GM21390 (cell line): ENCODE data around the gene AP1G1.
A peak's percentile ranks its signal among the peaks of the same experiment; 100 is the strongest.
"Not testable (repeated sequence)": the region's sequence is repeated elsewhere in the genome, so short reads cannot be mapped to it uniquely, and the experiment has no call there.

ENCODE experiments used
- ATAC-seq: cut with Tn5 transposase; IDR thresholded peaks from one replicate; pipeline ENCODE4 v1.9.1; 2021; ENCODE audit not compliant: unreplicated experiment

AP1G1 gene

DNA sequence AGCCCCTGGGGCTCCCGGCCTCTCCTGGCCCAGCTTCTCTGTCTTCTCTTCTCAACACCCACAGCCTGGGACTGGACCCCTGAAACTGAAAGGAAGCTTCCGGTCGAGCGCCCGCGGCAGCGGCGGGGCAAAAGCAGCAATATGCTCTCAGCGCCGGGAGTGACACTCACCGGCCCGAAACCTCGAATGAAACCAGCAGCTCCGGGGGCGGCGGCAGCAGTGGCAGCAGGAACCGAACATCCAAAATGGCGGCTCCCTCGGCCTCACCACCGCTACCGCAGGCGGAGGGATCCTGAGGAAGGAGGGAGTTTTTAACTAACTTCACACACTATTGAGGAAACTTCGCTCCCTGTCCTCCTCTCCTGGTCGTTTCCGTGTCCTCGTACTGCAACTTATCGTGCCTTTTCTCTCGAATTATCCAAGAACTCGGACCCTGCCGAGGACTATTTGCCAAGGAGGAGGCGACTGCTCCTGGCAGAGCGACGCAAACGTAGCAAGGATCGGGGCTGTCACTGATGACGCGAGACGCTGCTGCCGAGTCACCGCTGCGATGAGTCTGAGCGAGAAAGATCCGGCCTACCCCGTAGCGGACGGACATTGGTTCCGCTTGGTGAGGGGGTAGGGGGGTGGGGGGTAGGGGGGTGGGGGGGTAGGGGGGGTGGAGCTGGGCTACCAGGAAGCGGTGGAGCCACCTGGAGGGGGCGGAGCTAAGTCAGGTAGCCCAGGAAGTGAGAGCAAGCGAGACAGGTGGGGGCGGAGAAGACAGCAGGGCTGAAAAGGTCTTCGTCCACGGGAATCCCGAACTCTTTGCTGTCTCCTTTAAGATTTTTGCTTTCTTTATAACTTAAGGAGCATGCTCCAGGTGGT is at the start of gene AP1G1:
AP1G1 (minus strand) TSS at position 242 of the 867 bp plus-strand sequence. CDS start 19,355 bp downstream, outside the sequence.
- peak; percentile 73 for ATAC-seq

DNA sequence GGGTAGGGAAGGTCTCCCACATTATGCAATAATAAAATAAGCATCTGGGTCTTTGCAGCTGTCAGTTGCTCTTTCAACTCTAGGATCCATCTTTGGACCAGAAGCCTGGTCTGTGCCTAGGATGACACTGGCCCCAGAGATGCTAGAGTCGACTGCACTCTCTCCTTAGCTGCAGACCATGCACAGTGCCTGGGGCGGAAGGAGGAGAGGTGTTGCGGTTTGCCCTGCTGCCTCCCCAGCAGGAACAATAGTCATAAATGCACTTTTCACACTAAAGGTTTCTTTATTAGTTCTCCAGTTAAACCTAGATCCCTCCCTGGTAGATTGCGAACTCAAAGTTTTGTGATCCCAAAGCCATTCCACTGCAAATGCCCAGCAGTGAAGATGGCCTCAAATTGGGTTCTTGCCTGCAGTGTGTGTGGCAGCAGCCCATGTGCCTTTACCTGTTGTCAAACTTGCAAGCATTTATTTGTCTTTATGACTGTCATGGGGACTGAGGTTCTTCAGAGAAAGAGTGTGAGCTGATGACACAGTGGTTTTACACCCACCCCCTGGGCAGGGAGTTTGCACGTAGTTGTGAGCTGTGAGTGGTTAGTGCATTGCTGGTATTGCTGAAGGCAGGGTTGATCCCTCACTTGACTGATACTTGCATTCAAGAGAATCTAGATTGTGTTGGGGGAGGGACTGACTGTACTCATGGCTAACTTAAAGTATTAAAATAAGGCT is 47.5 kb upstream of the AP1G1 start:
- no peak for ATAC-seq

DNA sequence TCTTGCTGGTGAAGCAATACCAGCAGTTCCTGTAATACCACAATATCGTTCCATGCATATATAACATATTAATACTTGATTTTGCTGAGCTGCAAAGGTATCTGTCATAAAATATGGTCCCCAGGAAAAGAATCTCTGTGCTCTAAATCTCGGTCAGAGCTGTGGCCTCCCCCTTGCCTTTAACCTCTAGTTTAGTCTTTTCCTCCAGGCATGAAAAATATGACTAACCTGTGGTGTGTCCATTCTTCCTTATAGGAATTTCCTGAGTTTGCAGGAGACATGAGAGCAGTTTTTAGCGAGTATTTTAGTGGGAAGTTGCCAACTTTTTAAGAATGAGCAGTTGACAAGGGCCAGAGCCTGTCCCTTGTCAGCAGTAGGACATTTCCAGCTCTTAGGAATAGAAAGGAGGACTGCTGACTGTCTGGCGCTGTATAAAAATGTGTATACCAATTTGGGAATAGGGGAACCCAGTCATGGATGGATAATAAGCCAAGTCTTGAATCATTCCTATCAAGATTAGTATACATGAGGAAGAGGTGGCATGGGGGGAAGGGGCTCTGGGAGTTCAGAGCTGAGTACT is 45.8 kb upstream of the AP1G1 start:
- ATAC-seq = no peak

DNA sequence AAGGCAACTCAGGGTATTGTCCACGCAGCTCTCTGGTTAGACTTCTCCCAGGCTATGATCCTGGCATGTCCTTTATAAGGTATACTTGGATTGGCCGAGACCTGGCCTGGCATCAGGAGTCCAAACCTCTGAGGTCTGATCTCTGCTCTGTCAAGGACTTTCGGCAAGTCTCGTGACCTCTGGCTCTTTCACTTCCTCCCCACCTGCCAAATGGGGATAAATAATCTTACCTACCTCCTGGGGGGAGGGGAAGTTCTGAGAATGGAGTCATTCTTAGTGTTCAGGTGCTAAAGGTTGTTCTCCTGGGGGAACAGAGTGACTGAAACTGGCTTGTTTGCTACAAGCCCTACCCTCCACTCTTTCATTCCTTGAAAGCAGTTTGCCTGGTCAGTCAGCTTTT is 44.8 kb upstream of the AP1G1 start:
- peak; percentile 71 for ATAC-seq

DNA sequence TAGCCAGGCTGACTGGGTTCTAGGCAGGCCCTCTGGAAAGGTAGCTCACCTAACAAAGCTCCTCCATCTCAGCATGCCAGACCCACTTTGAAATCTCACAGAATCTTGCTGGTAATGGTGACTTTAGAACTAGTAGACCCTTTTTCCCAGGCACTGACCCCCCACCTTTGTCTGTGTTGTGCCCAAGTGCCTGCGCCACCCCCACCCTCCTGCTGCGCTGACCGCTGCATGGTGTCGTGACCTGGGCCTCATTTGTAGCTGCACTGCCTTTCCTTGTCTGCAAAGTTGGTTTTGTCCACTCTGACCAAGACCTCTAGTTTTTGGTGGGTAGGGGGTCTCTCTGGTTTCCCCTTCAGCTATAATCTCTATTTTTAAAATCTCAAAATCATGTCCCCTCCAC is 43.9 kb upstream of the AP1G1 start:
- ATAC-seq = no peak

DNA sequence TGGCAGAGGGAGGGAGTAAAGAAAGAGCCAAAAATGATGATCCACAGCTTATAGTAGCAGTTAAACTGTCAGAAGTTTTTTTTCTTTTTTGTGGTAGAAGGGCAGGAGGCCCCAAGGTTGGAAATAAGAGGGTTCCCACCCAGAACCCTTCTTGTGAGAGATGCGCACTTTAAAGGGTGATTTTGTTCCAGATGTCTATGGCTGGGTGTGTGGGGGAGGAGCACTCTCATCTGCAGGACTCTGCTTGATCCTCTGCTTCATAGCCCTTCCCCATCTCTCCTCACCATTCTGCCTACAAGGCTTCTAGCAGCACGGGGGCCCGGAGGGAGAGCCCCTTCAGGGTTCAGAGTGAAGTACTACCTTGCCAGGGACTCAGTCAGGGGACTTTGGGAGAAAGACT is 43.5 kb upstream of the AP1G1 start:
- no peak for ATAC-seq

DNA sequence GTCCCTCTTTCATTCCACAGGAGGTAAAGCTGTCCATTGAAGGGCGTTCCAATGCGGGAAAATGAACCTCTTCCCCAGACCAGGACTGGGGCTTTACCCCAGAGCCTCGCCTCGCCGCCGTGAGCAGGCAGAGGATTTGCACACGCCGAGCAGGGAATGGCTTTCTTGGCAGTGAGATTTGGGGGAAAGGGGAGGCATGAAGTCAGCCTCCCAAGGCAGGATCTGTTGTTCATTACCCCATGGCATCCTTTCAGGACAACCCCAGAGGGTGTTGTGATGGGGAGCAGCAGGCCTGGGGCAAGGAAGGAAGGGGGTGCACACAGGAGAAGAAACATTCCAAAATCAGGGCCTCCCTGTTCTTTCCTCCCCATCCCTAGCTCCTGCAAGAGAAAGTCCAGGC is 43.1 kb upstream of the AP1G1 start:
- ATAC-seq = no peak

DNA sequence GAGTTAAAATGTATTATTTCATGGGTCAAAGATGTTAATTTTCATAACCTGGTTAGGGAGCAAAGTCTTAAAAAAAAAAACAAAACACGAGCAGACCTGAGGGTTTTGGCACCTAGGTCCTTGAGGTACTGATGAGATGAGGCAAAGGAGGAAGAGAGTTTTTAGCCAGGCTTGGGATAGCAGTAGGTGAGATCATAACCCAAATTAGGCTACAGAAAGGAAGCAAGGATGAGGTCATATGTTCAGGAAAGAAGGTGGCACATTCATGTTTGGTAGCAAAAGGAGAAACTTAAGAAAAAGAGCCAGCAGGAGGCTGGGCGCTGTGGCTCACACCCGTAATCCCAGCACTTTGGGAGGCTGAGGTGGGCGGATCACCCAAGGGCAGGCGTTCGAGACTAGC is 40.0 kb upstream of the AP1G1 start:
- ATAC-seq = no peak

DNA sequence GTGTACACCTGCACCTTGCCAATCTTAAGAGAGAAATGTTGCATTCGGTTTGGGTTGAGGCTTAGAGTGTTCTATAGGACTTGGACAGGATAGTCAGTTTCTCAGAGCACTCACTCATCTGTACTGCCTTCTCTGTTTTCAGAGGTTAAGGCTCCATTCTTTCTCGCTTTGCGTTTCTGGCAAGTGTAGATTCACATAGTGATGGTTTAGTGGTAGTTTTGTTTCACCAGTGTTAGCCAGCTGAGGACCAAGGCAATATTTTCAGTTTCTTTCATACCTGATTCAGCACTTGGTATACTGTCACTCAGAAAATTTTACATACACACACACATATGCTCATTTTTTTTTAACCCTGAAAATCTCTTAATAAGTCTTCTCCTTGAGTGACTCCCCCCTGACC is 38.5 kb upstream of the AP1G1 start:
- ATAC-seq = no peak

DNA sequence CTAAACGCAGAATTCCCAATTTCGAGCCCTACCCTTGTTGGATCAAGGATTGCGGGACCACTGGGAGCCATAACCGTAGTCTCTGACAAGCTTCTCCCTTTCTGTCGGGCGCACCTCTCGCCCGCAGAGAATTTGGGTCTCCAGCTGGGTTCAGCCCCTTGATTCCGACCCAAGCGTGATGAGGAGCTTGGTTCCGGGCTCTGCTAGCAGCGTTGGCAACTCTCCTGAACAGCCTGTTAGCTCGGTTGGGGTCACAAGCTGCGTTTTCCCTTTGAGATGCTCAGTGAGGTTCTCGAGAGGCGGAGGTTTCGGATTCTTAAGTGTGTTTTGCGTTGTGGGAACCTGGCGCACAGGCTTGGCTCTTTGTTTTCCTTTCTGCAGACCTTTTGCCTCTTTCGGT is 37.8 kb upstream of the AP1G1 start:
- ATAC-seq = no peak

DNA sequence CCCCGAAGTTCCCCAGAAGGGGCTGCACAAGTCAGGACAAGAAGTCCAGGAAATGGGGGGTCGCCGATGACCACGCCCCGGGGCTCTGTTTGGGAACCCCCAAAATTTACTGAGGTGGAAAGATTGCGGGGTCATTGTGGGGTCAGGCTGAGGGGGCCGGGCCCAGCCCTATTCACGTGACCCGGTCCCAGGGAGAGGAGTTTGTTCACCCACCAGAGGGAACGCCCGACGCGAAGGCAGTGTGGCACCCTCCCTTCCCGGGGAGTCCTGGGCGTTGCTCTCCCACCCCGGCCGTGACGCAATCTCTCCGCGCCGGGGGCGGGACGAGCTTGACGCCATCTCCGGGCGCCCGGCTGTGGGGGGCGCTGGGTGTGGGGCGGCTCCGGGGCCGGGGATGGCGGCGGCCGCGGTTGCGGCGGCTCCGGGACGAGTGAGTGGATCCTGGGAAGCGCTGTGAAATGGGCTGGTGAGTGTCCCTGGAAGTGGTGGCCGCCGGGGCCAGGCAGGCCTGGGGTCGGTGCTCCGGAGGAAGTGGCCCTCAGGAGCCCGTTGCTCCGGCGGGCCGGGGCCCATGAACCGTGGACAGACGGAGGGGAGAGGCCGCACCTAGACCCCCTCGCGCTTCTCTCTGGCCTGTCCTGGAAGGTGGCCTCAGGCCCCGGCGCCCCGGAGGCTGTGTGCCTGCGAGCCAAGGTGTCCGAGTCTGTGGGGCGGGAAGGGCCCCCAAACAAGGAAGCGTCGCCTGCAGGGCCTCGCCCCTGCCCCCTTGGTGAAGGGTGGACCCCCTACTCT is 37.2 kb upstream of the AP1G1 start, which contains the start of gene ATXN1L:
ATXN1L (plus strand) TSS at position 338 of the 792 bp plus-strand sequence. CDS start 3,765 bp downstream, outside the sequence.
- peak; percentile 60 for ATAC-seq

DNA sequence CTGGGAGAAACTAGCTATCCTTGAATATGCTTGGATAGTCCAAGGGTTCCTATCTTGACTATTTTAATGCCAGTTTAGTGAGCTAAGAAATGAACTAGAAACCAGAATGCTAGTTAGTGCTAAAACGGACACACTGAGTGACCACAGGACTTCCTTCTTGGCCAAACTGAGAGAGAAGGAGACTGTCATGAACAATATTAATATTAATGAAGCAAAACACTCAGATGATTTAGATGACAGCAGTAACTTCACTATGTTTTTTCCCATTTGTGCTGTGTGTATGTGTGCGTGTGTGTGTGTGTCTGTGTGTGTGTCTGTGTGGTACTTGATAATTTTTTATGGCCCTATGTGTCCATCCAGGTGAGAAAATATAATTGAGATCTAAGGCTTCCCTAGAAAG is 34.9 kb upstream of the AP1G1 start:
- no peak for ATAC-seq

DNA sequence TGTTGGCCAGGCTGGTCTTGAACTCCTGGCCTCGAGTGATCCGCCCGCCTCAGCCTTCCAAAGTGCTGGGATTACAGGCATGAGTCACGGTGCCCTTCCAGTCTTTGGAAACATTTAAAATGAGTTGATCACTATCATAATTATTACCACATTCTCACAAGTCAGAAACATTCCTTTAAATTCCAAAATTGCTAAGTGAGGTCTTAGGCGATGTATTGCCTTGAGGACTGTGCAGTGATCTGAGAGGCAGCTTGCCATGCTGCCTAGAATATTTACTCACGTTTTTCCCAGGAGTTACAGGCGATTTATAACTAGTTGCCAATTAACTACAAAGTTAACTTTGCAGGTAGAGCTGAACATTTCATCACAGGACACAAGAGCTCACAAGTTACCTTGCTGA is 31.4 kb upstream of the AP1G1 start:
- ATAC-seq = no peak

DNA sequence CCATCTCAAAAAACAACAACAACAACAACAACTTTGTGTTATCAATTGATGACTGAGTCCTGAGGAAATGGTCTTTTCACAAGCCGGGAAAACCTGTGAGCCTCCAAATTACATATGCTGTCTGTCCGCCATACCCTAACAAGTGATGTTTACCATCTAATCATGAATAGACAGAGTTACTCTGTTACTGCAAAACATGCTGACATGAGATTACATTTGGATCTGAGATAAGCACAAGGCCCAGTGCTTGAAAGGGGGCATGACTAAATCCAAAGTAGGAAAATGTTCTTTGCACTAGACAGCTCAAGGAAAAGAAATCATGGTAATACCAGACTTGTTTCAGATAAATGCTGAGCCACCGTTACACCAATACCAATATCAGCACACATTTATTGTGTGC is 28.5 kb upstream of the AP1G1 start:
- no peak for ATAC-seq

DNA sequence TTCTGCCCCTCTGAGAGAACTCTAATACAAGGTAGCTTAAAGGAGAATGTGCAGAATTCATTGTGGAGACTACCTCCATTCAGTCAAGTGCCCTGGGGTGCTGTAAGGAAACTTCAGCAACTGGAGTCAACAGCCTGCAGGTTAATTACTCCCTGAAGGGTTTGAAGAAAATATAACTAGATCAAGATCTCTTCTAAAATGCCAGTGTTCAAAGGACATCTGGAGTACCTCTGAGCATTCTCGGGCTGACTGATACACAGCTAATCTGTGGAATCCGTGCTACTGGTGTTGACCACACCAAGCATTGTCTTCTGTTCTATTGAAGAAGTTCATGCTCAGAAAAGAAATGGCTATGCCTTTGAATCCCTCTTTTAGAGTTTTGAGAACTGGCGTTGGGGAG is 25.7 kb upstream of the AP1G1 start:
- no peak for ATAC-seq

DNA sequence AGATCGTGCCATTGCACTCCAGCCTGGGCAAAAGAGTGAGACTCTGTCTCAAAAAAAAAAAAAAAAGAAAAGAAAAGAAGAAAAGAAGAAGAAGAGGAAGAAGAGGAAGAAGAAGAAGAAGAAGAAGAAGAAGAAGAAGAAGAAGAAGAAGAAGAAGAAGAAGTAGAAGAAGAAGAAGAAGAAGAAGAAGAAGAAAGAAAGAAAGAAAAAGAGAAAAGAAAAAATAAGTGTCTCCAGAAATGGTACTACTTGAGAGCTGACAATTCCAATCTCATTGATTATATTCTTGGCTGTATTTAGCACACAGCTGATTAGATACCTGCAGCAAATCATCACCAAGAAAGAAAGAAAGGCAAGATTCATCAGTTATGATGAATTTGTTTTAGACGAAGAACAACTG is 23.5 kb upstream of the AP1G1 start:
- ATAC-seq = not testable (repeated sequence)

DNA sequence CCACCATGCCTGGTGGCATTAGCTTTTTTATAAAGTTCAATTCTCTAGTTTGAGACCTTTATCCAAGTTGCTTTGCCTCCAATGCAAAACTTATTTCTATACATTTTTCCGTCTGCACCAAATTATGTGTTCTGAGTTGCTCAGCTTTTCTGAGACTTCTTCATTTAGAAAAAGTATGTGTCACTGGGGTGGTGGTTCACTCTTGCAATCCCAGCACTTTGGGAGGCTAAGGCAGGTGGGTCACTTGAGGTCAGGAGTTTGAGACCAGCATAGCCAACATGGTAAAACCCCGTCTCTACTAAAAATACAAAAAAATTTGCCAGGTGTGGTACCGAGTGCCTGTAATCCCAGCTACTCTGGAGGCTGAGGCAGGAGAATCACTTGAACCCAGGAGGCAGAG is 23.1 kb upstream of the AP1G1 start:
- not testable (repeated sequence) for ATAC-seq

DNA sequence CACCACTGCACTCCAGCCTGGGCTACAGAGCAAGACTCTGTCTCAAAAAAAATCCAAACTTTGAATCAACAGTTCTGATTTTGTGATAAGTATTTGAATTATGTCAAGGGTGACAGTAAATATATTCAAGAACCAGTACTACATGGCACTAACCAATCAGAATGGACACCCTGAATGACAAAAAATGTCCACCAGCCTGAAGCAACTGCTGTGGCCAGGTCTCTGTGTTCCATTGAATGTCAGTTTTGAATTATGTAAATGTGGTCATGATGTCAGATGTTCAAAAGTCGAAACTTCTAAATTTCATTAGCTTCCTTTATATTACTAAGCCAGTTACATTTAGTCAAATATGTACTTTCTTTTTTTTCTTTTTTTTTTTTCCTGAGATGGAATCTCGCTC is 21.7 kb upstream of the AP1G1 start:
- no peak for ATAC-seq

DNA sequence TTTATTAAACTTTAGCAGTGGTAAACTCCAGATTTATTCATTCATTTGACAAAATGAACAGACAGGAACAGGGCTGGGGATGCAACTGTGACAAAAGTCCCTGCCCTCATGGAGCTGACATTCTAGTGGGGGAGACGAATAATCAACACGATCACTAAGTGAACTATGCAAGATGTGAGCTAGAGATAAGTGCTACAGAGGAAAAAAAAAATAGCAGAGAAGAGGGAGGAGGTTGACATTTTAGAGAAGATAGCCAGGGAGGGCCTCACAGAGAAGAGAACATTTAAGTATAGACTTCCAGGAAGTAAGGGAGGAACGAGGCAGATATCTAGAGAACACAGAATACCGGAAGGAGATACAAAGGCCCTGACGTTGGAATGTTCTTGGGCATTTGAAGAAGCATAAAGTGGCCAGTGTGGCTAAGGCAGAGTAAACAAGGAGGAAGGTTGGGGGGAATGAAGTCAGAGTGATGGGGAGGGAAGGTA is 17.9 kb upstream of the AP1G1 start:
- no peak for ATAC-seq

DNA sequence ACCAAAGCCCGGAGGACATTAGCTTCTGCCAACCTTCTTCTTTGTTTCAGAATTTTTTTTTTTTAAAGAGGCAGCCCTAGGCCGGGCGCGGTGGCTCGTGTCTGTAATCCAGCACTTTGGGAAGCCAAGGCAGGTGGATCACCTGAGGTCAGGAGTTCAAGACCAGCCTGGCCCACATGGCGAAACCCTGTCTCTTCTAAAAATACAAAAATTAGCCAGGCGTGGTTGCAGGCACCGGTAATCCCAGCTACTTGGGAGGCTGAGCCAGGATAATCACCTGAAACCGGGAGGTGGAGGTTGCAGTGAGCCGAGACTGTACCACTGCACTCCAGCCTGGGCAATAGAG is 8.5 kb upstream of the AP1G1 start:
- peak; percentile 8 for ATAC-seq

DNA sequence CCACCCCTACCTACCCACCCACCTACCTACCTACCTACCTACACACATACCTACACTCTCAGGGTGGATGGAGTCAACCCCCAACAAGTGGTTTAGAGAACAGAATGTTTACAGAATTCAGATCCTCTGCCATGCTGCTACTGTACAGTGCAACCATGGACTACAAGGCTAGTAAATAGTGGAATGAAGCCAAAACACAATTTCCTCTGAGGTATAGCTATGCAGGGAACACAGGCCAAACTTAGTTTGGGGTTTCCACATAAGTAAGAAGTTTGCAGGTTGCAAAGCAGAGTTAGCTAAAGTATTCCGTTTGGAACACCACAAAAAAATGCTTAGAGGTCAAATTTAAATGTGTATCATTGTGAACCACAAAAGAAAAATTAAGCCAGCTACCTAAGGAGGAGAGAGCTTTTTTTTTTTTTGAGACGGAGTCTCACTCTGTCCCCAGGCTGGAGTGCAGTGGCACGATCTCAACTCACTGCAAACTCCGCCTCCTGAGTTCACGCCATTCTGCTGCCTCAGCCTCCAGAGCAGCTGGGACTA is 2.7 kb upstream of the AP1G1 start:
- ATAC-seq = no peak
